Measurements from ENCODE around the gene SIPA1L3.

SIPA1L3 gene

DNA sequence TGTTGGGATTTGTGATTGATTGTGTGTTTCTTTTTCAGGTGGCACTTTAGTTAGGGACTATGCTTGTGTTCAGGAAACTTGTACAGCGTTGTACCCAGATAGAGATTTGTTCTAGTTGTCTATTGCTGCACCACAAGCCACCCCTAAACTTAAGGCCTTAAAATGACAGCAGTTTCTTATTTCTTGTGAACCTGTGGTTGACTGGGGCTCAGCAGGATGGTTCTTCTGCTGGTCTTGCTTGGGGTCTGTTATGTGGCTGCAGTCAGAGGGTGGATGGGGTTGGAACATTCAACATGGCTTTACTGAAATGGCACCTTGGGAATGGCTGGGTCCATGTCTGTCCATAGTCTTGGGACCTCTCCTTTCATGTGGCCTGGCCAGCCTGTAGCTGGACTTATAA lies 28.3 kb downstream of the SIPA1L3 start:
- TF ChIP-seq, protein P1, sequence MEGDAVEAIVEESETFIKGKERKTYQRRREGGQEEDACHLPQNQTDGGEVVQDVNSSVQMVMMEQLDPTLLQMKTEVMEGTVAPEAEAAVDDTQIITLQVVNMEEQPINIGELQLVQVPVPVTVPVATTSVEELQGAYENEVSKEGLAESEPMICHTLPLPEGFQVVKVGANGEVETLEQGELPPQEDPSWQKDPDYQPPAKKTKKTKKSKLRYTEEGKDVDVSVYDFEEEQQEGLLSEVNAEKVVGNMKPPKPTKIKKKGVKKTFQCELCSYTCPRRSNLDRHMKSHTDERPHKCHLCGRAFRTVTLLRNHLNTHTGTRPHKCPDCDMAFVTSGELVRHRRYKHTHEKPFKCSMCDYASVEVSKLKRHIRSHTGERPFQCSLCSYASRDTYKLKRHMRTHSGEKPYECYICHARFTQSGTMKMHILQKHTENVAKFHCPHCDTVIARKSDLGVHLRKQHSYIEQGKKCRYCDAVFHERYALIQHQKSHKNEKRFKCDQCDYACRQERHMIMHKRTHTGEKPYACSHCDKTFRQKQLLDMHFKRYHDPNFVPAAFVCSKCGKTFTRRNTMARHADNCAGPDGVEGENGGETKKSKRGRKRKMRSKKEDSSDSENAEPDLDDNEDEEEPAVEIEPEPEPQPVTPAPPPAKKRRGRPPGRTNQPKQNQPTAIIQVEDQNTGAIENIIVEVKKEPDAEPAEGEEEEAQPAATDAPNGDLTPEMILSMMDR (IDR thresholded peaks at IDR 0.05; ENCODE audit: insufficient read depth, low read depth, low read length, missing control alignments) = no peak
- no peak overlapping the region for H3K4me3 ChIP-seq (ENCODE audit: low read depth, low read length)
- no peak for DNase-seq (ENCODE audit: low read depth)

DNA sequence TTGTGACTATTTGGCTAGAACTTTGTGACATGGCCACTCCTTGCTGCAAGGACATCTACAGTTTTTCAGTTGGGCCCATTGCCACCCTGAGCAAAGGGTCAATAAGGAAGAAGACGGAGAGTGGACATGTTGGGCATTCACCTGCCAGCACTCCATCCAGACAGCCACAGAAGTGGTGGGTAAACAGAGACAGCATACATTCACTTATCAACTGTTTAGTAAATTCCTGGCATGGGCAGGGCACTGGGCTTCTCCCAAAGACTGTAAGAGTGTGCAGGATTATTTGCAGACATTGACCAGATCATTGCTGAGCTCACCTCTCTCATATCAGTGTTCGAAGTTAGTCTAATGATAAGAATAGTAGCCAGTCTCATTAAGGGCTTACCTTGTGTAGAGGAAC lies 29.2 kb downstream of the SIPA1L3 start:
- TF ChIP-seq, protein P1 (IDR thresholded peaks at IDR 0.05; ENCODE audit: insufficient read depth, low read depth, low read length, missing control alignments) = no peak
- H3K4me3 ChIP-seq (ENCODE audit: low read depth, low read length) = no peak overlapping the region
- DNase-seq (ENCODE audit: low read depth) = no peak

DNA sequence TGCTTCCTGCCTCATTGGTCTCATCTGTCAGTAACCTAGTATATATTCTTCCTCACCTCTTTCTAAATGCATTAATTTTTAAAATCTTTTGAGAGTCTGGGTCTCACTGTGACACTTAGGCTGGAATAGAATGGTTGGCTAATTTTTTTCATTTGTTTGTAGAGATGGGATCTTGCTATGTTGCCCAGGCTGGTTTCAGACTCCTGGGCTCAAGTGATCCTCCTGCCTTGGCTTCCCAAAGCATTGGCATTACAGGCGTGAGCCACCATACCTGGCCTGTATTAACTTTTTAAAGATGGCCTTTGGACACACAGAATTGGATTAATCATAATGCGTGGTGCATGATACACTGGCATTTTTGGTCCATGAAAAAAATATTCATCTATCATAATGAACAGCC lies 29.9 kb downstream of the SIPA1L3 start:
- no peak for DNase-seq (ENCODE audit: low read depth)
- no peak overlapping the region for H3K4me3 ChIP-seq (ENCODE audit: low read depth, low read length)
- TF ChIP-seq, protein P1 (IDR thresholded peaks at IDR 0.05; ENCODE audit: insufficient read depth, low read depth, low read length, missing control alignments) = no peak

DNA sequence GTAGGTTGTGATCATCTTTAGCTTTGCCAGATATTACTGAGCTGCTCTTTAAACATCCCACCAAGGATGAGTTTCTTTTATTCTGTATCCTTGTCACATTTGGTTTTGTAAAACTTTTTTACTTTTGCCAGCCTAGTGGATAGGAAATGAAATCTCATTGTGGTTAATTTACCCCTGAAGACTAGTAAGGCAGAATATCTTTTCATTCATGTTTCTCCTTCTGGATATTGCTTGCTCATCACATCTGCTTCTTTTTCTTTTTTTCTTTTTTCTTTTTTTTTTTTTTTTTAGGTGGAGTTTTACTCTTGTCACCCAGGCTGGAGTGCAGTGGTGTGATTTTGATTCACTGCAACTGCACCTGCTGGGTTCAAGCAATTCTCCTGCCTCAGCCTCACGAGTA lies 31.3 kb downstream of the SIPA1L3 start:
- no peak for DNase-seq (ENCODE audit: low read depth)
- TF ChIP-seq, protein P1 (IDR thresholded peaks at IDR 0.05; ENCODE audit: insufficient read depth, low read depth, low read length, missing control alignments) = no peak
- no peak overlapping the region for H3K4me3 ChIP-seq (ENCODE audit: low read depth, low read length)

DNA sequence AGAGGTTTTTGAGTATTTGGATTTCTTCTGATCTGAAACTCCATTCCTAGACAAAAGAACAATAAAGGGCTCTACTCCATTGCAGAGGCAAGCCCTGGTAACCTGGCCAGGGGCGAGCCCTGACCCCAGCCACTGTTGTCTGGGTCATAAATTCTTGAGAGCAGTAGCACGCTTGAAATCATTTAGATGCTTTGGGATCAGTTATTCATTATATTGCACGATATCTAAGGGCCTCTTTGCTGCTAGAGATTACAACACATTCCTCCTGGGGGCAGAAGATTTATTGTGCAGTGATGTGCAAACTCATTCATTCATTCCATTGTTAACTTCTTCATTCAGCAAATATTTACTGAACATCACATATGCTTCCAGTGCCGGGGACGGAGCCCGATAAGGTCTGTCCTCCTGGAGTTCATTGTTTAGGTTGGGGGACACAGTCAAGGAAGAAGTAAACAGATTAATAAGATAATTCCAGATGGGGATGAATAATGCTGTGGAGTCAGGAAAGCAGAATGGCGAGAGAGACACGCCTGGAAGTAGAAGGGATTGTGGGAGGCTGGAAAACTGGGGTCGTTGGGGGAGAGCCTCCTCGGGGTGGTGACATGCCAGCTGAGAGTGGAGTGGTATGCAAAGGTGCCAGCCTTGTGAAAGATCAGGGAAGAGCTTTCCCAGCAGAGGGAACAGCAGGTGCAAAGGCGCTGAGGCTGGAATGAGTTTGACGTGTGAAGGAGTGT lies 34.9 kb downstream of the SIPA1L3 start:
- TF ChIP-seq, protein P1 (IDR thresholded peaks at IDR 0.05; ENCODE audit: insufficient read depth, low read depth, low read length, missing control alignments) = no peak
- no peak for DNase-seq (ENCODE audit: low read depth)

DNA sequence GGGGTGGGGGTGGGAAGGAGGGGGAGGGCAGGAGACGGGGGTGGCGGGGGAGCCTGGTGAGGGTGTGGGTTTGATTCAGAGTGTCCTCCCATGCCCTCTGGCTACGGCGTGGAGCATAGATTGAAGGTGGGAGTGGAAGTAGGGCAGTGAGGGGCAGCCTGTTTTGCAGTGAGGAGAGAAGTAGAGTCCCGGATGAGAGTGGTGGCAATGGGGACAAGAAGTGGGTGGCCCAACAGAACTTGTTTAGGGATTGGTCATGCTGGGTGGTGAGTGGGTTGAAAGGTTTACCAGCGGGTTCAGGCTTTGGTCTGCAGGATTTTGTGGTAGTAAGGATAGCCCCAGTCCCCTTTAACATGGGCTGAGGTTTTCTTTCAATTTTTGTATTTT lies 35.5 kb downstream of the SIPA1L3 start:
- DNase-seq (ENCODE audit: low read depth) = no peak
- no peak overlapping the region for H3K4me3 ChIP-seq (ENCODE audit: low read depth, low read length)
- TF ChIP-seq, protein P1 (IDR thresholded peaks at IDR 0.05; ENCODE audit: insufficient read depth, low read depth, low read length, missing control alignments) = no peak

More for the DNA sequence above, 34.9 kb downstream of the SIPA1L3 start:
- H3K4me3 ChIP-seq (ENCODE audit: low read depth, low read length) = no peak overlapping the region

DNA sequence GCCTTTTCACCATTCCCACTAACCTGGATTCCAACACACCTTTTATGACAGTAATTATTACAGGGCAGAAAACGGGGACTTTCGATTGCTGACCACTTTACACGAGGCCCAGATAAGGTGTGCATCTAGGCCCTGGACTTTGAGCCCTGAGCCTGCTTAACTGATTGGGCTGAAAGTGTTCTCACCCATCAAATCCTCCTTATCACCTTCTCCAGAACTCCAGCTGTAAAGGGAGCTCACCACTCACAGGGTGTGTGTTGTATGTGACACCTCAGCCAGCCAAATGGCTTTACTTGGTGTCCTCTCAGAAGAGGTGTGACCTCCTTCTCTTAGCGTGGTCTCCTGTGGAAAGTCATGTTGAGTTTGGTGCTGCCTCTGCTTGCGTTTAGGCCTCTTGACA lies 36.5 kb downstream of the SIPA1L3 start:
- TF ChIP-seq, protein P1 (IDR thresholded peaks at IDR 0.05; ENCODE audit: insufficient read depth, low read depth, low read length, missing control alignments) = no peak
- DNase-seq (ENCODE audit: low read depth) = no peak

More for the DNA sequence above, 36.5 kb downstream of the SIPA1L3 start:
- no peak overlapping the region for H3K4me3 ChIP-seq (ENCODE audit: low read depth, low read length)

Data from GM12865 (cell line).